Progenitor cell of endocrine pancreas (in vitro differentiated cells): ENCODE measurements around the gene ORC6. TPM values are rescaled to one million over a fixed set of nuclear protein-coding genes. Genes with fewer than 3 reads are reported as not detected.

Source experiments
- DNase-seq: peaks from one replicate; pipeline ENCODE4 v3.0.0; 2021; ENCODE audit warnings: low spot score; ENCODE audit not compliant: unreplicated experiment
- H3K27ac Mint-ChIP-seq: 2 replicates; pipeline ENCODE4 v1.8.0; 2021; ENCODE audit warnings: mild to moderate bottlenecking, moderate library complexity, mixed read lengths
- H3K27me3 Mint-ChIP-seq: 2 replicates; pipeline ENCODE4 v1.8.0; 2021; ENCODE audit warnings: mixed read lengths
- H3K36me3 Mint-ChIP-seq: 2 replicates; pipeline ENCODE4 v1.8.0; 2022; ENCODE audit warnings: mixed read lengths; ENCODE audit not compliant: insufficient read depth
- H3K4me1 Mint-ChIP-seq: 2 replicates; pipeline ENCODE4 v1.8.0; 2021; ENCODE audit warnings: low read depth, mixed read lengths
- H3K4me3 Mint-ChIP-seq: 2 replicates; pipeline ENCODE4 v1.8.0; 2021; ENCODE audit warnings: low read depth, mild to moderate bottlenecking, moderate library complexity, mixed read lengths
- H3K9me3 Mint-ChIP-seq: 2 replicates; pipeline ENCODE4 v1.8.0; 2021; ENCODE audit warnings: low read depth, mixed read lengths
- CTCF ChIP-seq: fragments of 200-600 bp; sonication (generic); IDR thresholded peaks from one replicate; pipeline ENCODE4 v1.5.0; 2021; ENCODE audit warnings: antibody characterized with exemption, mild to moderate bottlenecking; ENCODE audit not compliant: unreplicated experiment
- total RNA-seq: library from RNA; stranded (reverse); gene quantifications from 2 replicates; pipeline ENCODE4 v1.2.1, GENCODE V29; 2021

Gene ORC6
- total RNA-seq, 1 donor from 2014 or later, result 41.7 TPM

GRCh38 chr16:46712911-46713310, 23.5 kb downstream of the ORC6 start:
- Mint-ChIP-seq H3K27ac (no peak overlapping the region), H3K27me3 (no peaks in the 10 kb centered on the region)

GRCh38 chr16:46713634-46714033, 24.2 kb downstream of the ORC6 start:
- no peak for TF ChIP-seq CTCF
- Mint-ChIP-seq H3K27ac (no peak overlapping the region), H3K4me1 (no peaks in the 10 kb centered on the region), H3K9me3 (no peaks in the 10 kb centered on the region), H3K27me3 (no peaks in the 10 kb centered on the region), H3K36me3 (no peaks in the 10 kb centered on the region), H3K4me3 (no peak overlapping the region)
- no peak for DNase-seq

More at GRCh38 chr16:46712911-46713310, 23.5 kb downstream of the ORC6 start:
- no peaks in the 10 kb centered on the region for H3K9me3 Mint-ChIP-seq
- no peaks in the 10 kb centered on the region for H3K4me1 Mint-ChIP-seq
- no peak for TF ChIP-seq CTCF
- DNase-seq, result no peak
- H3K4me3 Mint-ChIP-seq, result no peak overlapping the region
- H3K36me3 Mint-ChIP-seq, result no peaks in the 10 kb centered on the region

- no peak for TF ChIP-seq CTCF
- H3K4me1 Mint-ChIP-seq, result no peaks in the 10 kb centered on the region
- no peak overlapping the region for H3K4me3 Mint-ChIP-seq
- no peak for DNase-seq
- no peaks in the 10 kb centered on the region for H3K9me3 Mint-ChIP-seq
- no peak overlapping the region for H3K27ac Mint-ChIP-seq
- H3K27me3 Mint-ChIP-seq, result no peaks in the 10 kb centered on the region
- H3K36me3 Mint-ChIP-seq, result no peaks in the 10 kb centered on the region
Observed at GRCh38 chr16:46714797-46715591, 25.5 kb downstream of the ORC6 start.

GRCh38 chr16:46715769-46716305, 26.4 kb downstream of the ORC6 start:
- Mint-ChIP-seq H3K27ac (no peak overlapping the region), H3K4me1 (no peaks in the 10 kb centered on the region), H3K36me3 (no peaks in the 10 kb centered on the region), H3K9me3 (no peaks in the 10 kb centered on the region), H3K27me3 (no peaks in the 10 kb centered on the region), H3K4me3 (no peak overlapping the region)
- no peak for DNase-seq
- no peak for TF ChIP-seq CTCF

GRCh38 chr16:46717692-46718091, 28.2 kb downstream of the ORC6 start:
- Mint-ChIP-seq H3K4me3 (no peak overlapping the region), H3K36me3 (no peaks in the 10 kb centered on the region), H3K27me3 (no peaks in the 10 kb centered on the region), H3K27ac (no peak overlapping the region), H3K4me1 (no peaks in the 10 kb centered on the region), H3K9me3 (no peaks in the 10 kb centered on the region)
- TF ChIP-seq CTCF, result no peak
- DNase-seq, result no peak
